Activated T-helper 2 cell treated with anti-CD3 and anti-CD28 coated beads, Interferon-gamma antibody, Interleukin-2, Interleukin-4, amounts not matched to agents 10 μg/mL and 5 μg/mL and 100 μg/mL, durations not matched to agents 14 hours and 24 hours and 36 hours (primary cell): ENCODE data around the gene GFY. TPM values are rescaled to one million over a fixed set of nuclear protein-coding genes. Genes with fewer than 3 reads are reported as not detected.

Experiments
- DNase-seq: peaks from one replicate; pipeline ENCODE4 v3.0.0; 2021; ENCODE audit warnings: low spot score
- H3K27ac Mint-ChIP-seq: one replicate; pipeline ENCODE4 v1.8.0; 2021; ENCODE audit warnings: mixed read lengths
- H3K27me3 Mint-ChIP-seq: one replicate; pipeline ENCODE4 v1.8.0; 2021; ENCODE audit warnings: low read depth, mixed read lengths
- H3K36me3 Mint-ChIP-seq: one replicate; pipeline ENCODE4 v1.8.0; 2021; ENCODE audit warnings: low read depth, mixed read lengths
- H3K4me1 Mint-ChIP-seq: one replicate; pipeline ENCODE4 v1.8.0; 2021; ENCODE audit warnings: low read depth, mixed read lengths
- H3K4me3 Mint-ChIP-seq: one replicate; pipeline ENCODE4 v1.8.0; 2021; ENCODE audit warnings: low read depth, mild to moderate bottlenecking, moderate library complexity, mixed read lengths
- H3K9me3 Mint-ChIP-seq: one replicate; pipeline ENCODE4 v1.8.0; 2021; ENCODE audit warnings: mixed read lengths
- intact Hi-C: fragments of 100-400 bp; cut with micrococcal nuclease; formaldehyde crosslinking; loops from one replicate; pipeline ENCODE4 v1.15.1; 2023
- total RNA-seq: library from RNA; stranded (reverse); gene quantifications from 2 replicates; pipeline ENCODE4 v1.2.3, GENCODE V29; 2022

GFY gene
- not detected in 2 replicates for total RNA-seq

GRCh38 chr19:49425178-49425577 lies at the start of gene GFY:
TSS of gene GFY (plus strand) at chr19:49425388. CDS start at chr19:49426431, 1,043 bp downstream.
- H3K36me3 Mint-ChIP-seq, result no peaks in the 10 kb centered on the region
- no peak within 1 kb of the TSS for H3K4me3 Mint-ChIP-seq
- no peak for DNase-seq
- H3K27ac Mint-ChIP-seq, result no peak within 1 kb of the TSS
- peaks cover 83% of the 10 kb centered on the region for H3K27me3 Mint-ChIP-seq
- no peaks in the 10 kb centered on the region for H3K9me3 Mint-ChIP-seq
- intact Hi-C loops, result no loop called here
- peaks cover 43% of the 10 kb centered on the region for H3K4me1 Mint-ChIP-seq

GRCh38 chr19:49378512-49378911 lies 46.7 kb upstream of the GFY start:
- Mint-ChIP-seq H3K36me3 (no peaks in the 10 kb centered on the region), H3K27me3 (peaks cover 11% of the 10 kb centered on the region), H3K9me3 (peaks cover 10% of the 10 kb centered on the region), H3K4me3 (no peak overlapping the region), H3K27ac (no peak overlapping the region), H3K4me1 (no peaks in the 10 kb centered on the region)
- intact Hi-C loops, result no loop called here
- no peak for DNase-seq

GRCh38 chr19:49380391-49380790 lies 44.8 kb upstream of the GFY start:
- H3K4me3 Mint-ChIP-seq, result no peak overlapping the region
- no peak for DNase-seq
- H3K36me3 Mint-ChIP-seq, result no peaks in the 10 kb centered on the region
- H3K4me1 Mint-ChIP-seq, result no peaks in the 10 kb centered on the region
- intact Hi-C loops, result no loop called here
- peaks cover 12% of the 10 kb centered on the region for H3K9me3 Mint-ChIP-seq
- peaks cover 15% of the 10 kb centered on the region for H3K27me3 Mint-ChIP-seq
- no peak overlapping the region for H3K27ac Mint-ChIP-seq

- Mint-ChIP-seq H3K36me3 (no peaks in the 10 kb centered on the region), H3K4me3 (no peak overlapping the region), H3K27me3 (peaks cover 11% of the 10 kb centered on the region), H3K27ac (no peak overlapping the region), H3K4me1 (peaks cover 2% of the 10 kb centered on the region), H3K9me3 (peaks cover 12% of the 10 kb centered on the region)
- DNase-seq, result no peak
- intact Hi-C loops, result no loop called here
Observed at GRCh38 chr19:49382639-49383038, 42.5 kb upstream of the GFY start.

GRCh38 chr19:49383599-49383998 lies 41.6 kb upstream of the GFY start:
- DNase-seq, result no peak
- H3K4me3 Mint-ChIP-seq, result no peak overlapping the region

GRCh38 chr19:49387936-49388372 lies 37.2 kb upstream of the GFY start, which contains the start of gene KASH5:
TSS of gene KASH5 (plus strand) at chr19:49388249. CDS start at chr19:49390884, 2,635 bp downstream.
- Mint-ChIP-seq H3K27me3 (peaks cover 9% of the 10 kb centered on the region), H3K27ac (no peak within 1 kb of the TSS), H3K4me3 (no peak within 1 kb of the TSS), H3K36me3 (no peaks in the 10 kb centered on the region), H3K9me3 (peaks cover 3% of the 10 kb centered on the region), H3K4me1 (peaks cover 7% of the 10 kb centered on the region)
- intact Hi-C loops, result no loop called here
- peak; percentile 66 for DNase-seq

More at GRCh38 chr19:49383599-49383998, 41.6 kb upstream of the GFY start:
- Mint-ChIP-seq H3K27ac (no peak overlapping the region), H3K4me1 (peaks cover 2% of the 10 kb centered on the region), H3K27me3 (peaks cover 11% of the 10 kb centered on the region), H3K9me3 (peaks cover 12% of the 10 kb centered on the region), H3K36me3 (no peaks in the 10 kb centered on the region)
- intact Hi-C loops, result no loop called here

- no peak overlapping the region for H3K27ac Mint-ChIP-seq
- intact Hi-C loops, result no loop called here
- H3K9me3 Mint-ChIP-seq, result no peaks in the 10 kb centered on the region
- DNase-seq, result no peak
- peaks cover 5% of the 10 kb centered on the region for H3K27me3 Mint-ChIP-seq
- no peaks in the 10 kb centered on the region for H3K36me3 Mint-ChIP-seq
- H3K4me3 Mint-ChIP-seq, result no peak overlapping the region
- peaks cover 7% of the 10 kb centered on the region for H3K4me1 Mint-ChIP-seq
Observed at GRCh38 chr19:49389406-49389805, 35.8 kb upstream of the GFY start.

- H3K36me3 Mint-ChIP-seq, result no peaks in the 10 kb centered on the region
- peaks cover 7% of the 10 kb centered on the region for H3K4me1 Mint-ChIP-seq
- DNase-seq, result no peak
- peaks cover 5% of the 10 kb centered on the region for H3K27me3 Mint-ChIP-seq
- H3K9me3 Mint-ChIP-seq, result no peaks in the 10 kb centered on the region
- no peak overlapping the region for H3K27ac Mint-ChIP-seq
- no peak overlapping the region for H3K4me3 Mint-ChIP-seq
- intact Hi-C loops, result no loop called here
Observed at GRCh38 chr19:49390131-49390928, 34.9 kb upstream of the GFY start.

GRCh38 chr19:49390929-49391359 lies 34.2 kb upstream of the GFY start:
- H3K27me3 Mint-ChIP-seq, result peaks cover 5% of the 10 kb centered on the region
- no peaks in the 10 kb centered on the region for H3K9me3 Mint-ChIP-seq
- no peak for DNase-seq
- H3K4me1 Mint-ChIP-seq, result peaks cover 7% of the 10 kb centered on the region
- H3K27ac Mint-ChIP-seq, result no peak overlapping the region
- intact Hi-C loops, result no loop called here
- H3K36me3 Mint-ChIP-seq, result no peaks in the 10 kb centered on the region
- no peak overlapping the region for H3K4me3 Mint-ChIP-seq

- no peaks in the 10 kb centered on the region for H3K36me3 Mint-ChIP-seq
- intact Hi-C loops, result loop anchor here (1.0 kb wide), 2 partner anchors 52 to 79 kb away; no protein-coding TSS in a partner anchor
Observed at GRCh38 chr19:49391581-49392399, 33.4 kb upstream of the GFY start.

GRCh38 chr19:49393881-49394280 lies 31.3 kb upstream of the GFY start:
- H3K27ac Mint-ChIP-seq, result no peak overlapping the region
- intact Hi-C loops, result no loop called here
- H3K27me3 Mint-ChIP-seq, result peaks cover 11% of the 10 kb centered on the region
- peaks cover 18% of the 10 kb centered on the region for H3K4me1 Mint-ChIP-seq
- H3K36me3 Mint-ChIP-seq, result no peaks in the 10 kb centered on the region
- no peak overlapping the region for H3K4me3 Mint-ChIP-seq
- DNase-seq, result no peak
- H3K9me3 Mint-ChIP-seq, result no peaks in the 10 kb centered on the region

More at GRCh38 chr19:49391581-49392399, 33.4 kb upstream of the GFY start:
- peak; percentile 65 for DNase-seq
- no peaks in the 10 kb centered on the region for H3K9me3 Mint-ChIP-seq
- H3K4me3 Mint-ChIP-seq, result no peak overlapping the region
- H3K4me1 Mint-ChIP-seq, result peaks cover 7% of the 10 kb centered on the region
- H3K27me3 Mint-ChIP-seq, result peaks cover 5% of the 10 kb centered on the region
- no peak overlapping the region for H3K27ac Mint-ChIP-seq

- intact Hi-C loops, result no loop called here
- Mint-ChIP-seq H3K27ac (no peak overlapping the region), H3K9me3 (no peaks in the 10 kb centered on the region), H3K4me3 (no peak overlapping the region), H3K36me3 (no peaks in the 10 kb centered on the region), H3K27me3 (peaks cover 9% of the 10 kb centered on the region), H3K4me1 (peaks cover 21% of the 10 kb centered on the region)
- DNase-seq, result no peak
Observed at GRCh38 chr19:49395581-49396407, 29.4 kb upstream of the GFY start.
